MM.1S (cell line): ENCODE data around the gene LTO1.

ENCODE experiments used
- DNase-seq: peaks from one replicate; pipeline ENCODE4 v3.0.0-alpha.2; 2015
- H2AFZ ChIP-seq: fragments of 300-600 bp; sonication (generic); 2 replicates; pipeline ENCODE4 v1.6.0; 2016; ENCODE audit warnings: antibody characterized with exemption, low read length
- H3F3A ChIP-seq: fragments of 300-600 bp; sonication (generic); 2 replicates; pipeline ENCODE4 v1.6.1; 2016; ENCODE audit warnings: mild to moderate bottlenecking, antibody characterized with exemption, low read length, moderate library complexity, mixed read lengths; ENCODE audit not compliant: insufficient read depth
- H3K27ac ChIP-seq: fragments of 300-600 bp; sonication (generic); 2 replicates; pipeline ENCODE4 v1.5.1; 2016; ENCODE audit warnings: mild to moderate bottlenecking, low read length
- H3K27me3 ChIP-seq: fragments of 300-600 bp; sonication (generic); replicated peaks from 2 replicates; pipeline ENCODE4 v1.6.0; 2016; ENCODE audit warnings: low read length; ENCODE audit not compliant: insufficient read depth
- H3K36me3 ChIP-seq: fragments of 300-600 bp; sonication (generic); replicated peaks from 2 replicates; pipeline ENCODE4 v1.6.1; 2016; ENCODE audit warnings: mild to moderate bottlenecking, low read length, mixed read lengths; ENCODE audit not compliant: insufficient read depth
- H3K4me1 ChIP-seq: fragments of 300-600 bp; sonication (generic); 2 replicates; pipeline ENCODE4 v1.6.1; 2016; ENCODE audit warnings: low read length, mixed read lengths
- H3K4me2 ChIP-seq: fragments of 300-600 bp; sonication (generic); 2 replicates; pipeline ENCODE4 v1.6.0; 2016; ENCODE audit warnings: low read depth, low read length
- H3K4me3 ChIP-seq: fragments of 300-600 bp; sonication (generic); 2 replicates; pipeline ENCODE4 v1.5.1; 2016; ENCODE audit warnings: low read length, mixed read lengths
- H3K79me2 ChIP-seq: fragments of 300-600 bp; sonication (generic); 2 replicates; pipeline ENCODE4 v1.6.1; 2016; ENCODE audit warnings: mixed run types, low read length, mixed read lengths
- H3K9ac ChIP-seq: fragments of 300-600 bp; sonication (generic); 2 replicates; pipeline ENCODE4 v1.6.1; 2016; ENCODE audit warnings: low read length, mixed read lengths
- H3K9me2 ChIP-seq: fragments of 300-600 bp; sonication (generic); replicated peaks from 2 replicates; pipeline ENCODE4 v1.6.1; 2016; ENCODE audit warnings: mild to moderate bottlenecking, low read length, mixed read lengths; ENCODE audit not compliant: insufficient read depth
- H3K9me3 ChIP-seq: fragments of 300-600 bp; sonication (generic); replicated peaks from 2 replicates; pipeline ENCODE4 v1.6.1; 2016; ENCODE audit warnings: mild to moderate bottlenecking, low read length, mixed read lengths; ENCODE audit not compliant: insufficient read depth
- H4K20me1 ChIP-seq: fragments of 300-600 bp; sonication (generic); 2 replicates; pipeline ENCODE4 v1.6.1; 2016; ENCODE audit warnings: mild to moderate bottlenecking, low read length, moderate library complexity, mixed read lengths; ENCODE audit not compliant: insufficient read depth
- EZH2 ChIP-seq: fragments of 300-600 bp; sonication (generic); optimal IDR thresholded peaks from 2 replicates; pipeline ENCODE3; 2017; ENCODE audit warnings: low read depth, mild to moderate bottlenecking, antibody characterized with exemption, low read length, mixed read lengths
- EZH2phosphoT487 ChIP-seq: fragments of 300-600 bp; sonication (generic); IDR thresholded peaks from 2 replicates; pipeline ENCODE4 v1.6.1; 2018; ENCODE audit warnings: antibody characterized with exemption, low read length
- TF ChIP-seq, protein P1 (sequence below): fragments of 300-600 bp; sonication (generic); IDR thresholded peaks from 2 replicates; pipeline ENCODE4 v1.5.1; 2016; ENCODE audit warnings: antibody characterized with exemption, low read length, mixed read lengths

Gene LTO1

DNA sequence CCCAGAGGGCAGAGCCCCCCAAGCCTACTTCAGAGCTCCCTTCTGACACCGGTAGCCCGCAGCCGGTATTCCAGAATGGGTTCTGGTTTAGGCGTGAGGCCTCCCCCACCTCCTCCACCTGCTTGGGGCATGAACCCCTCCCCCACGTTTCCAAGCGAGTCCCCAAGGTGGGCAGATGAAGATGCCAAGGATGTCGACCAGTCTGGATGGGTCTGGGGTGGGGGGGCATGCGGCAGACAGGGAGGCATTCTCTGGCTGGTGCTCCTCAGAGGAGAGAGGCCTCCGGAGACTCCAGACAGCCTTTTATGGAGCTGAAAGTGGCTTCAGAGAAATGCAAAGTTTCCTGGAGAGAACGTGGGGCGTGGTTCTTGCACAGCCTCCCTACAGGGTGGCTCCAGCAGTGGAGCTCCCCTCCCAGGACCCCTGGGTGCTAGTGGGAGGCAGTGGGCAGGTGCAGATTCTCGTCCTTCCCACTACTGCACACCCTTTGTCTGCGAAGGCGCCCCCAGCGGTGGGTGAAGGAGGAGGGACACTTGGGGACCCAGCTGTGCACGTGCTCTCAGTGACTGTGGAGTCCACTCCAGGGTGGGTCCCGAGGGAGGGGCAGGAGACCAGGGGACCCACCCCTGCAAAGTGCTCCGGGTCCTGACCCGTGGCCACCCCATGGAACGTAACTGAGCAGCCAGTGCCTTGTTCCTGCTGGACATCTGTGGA is 30.0 kb downstream of the LTO1 start:
- Histone ChIP-seq H3K4me3 (no peak overlapping the region), H2AFZ (no peak overlapping the region), H3F3A (peaks cover 9% of the 10 kb centered on the region; the same call in 1 of the 2 replicates), H3K4me2 (no peak overlapping the region), H3K9me2 (no peaks in the 10 kb centered on the region), H4K20me1 (no peaks in the 10 kb centered on the region), H3K9me3 (no peaks in the 10 kb centered on the region), H3K79me2 (0 out of 2 replicates have a peak, but pooled peaks cover 3% of the 10 kb centered on the region), H3K4me1 (no peaks in the 10 kb centered on the region), H3K9ac (no peak overlapping the region), H3K27ac (no peak overlapping the region), H3K27me3 (peaks cover 12% of the 10 kb centered on the region), H3K36me3 (no peaks in the 10 kb centered on the region)
- no peak for DNase-seq
- no peak for TF ChIP-seq EZH2
- TF ChIP-seq, protein P1, sequence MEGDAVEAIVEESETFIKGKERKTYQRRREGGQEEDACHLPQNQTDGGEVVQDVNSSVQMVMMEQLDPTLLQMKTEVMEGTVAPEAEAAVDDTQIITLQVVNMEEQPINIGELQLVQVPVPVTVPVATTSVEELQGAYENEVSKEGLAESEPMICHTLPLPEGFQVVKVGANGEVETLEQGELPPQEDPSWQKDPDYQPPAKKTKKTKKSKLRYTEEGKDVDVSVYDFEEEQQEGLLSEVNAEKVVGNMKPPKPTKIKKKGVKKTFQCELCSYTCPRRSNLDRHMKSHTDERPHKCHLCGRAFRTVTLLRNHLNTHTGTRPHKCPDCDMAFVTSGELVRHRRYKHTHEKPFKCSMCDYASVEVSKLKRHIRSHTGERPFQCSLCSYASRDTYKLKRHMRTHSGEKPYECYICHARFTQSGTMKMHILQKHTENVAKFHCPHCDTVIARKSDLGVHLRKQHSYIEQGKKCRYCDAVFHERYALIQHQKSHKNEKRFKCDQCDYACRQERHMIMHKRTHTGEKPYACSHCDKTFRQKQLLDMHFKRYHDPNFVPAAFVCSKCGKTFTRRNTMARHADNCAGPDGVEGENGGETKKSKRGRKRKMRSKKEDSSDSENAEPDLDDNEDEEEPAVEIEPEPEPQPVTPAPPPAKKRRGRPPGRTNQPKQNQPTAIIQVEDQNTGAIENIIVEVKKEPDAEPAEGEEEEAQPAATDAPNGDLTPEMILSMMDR, result no peak
- no peak for TF ChIP-seq EZH2phosphoT487

DNA sequence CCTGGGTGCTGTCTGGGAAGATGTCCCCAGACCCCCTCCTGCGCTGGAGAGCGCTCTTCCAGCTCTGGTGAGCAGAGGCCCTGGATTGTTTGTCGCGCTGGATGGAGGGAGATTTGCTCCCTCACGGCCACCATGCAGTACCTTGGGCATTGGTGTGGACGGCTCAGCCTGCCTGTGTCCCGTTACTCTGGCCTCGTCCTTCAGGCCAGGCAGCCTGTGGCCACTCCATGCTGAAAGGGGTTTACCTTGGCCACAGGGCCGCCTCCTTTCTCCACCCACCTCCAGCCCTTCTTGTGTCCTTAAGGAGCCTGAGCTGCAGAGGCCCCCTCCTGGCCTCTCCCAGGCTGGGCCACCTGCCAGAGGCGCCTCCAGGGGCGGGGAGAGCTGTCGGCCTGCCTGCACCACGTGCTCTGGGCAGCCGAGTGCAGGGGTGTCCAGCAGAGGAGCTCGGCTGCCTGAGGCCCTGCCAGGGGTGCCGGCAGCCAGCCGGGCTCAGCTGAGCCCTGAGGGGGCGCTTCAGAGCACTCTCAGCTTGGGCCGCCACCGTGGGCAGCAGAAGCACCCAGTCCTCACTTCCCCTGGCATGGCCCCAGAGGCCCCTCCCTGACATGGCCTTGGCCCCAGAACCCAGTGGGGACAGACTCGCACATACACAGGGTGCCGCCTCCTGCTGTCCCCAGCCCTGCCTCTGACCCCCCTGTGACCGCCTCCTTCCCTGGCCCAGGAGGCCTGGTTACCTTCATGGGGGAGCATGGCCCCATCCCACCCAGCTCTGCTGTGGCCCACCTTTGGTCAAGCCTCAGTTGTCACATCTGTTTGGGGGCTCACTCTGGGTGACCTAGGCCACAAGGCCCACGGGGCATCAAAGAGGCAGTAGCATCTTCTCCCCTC is 30.8 kb downstream of the LTO1 start:
- no peaks in the 10 kb centered on the region for H4K20me1 ChIP-seq
- H2AFZ ChIP-seq, result no peak overlapping the region
- no peak overlapping the region for H3K4me3 ChIP-seq
- no peak overlapping the region for H3K4me2 ChIP-seq
- no peaks in the 10 kb centered on the region for H3K9me2 ChIP-seq
- H3K27me3 ChIP-seq, result peaks cover 20% of the 10 kb centered on the region
- H3K27ac ChIP-seq, result no peak overlapping the region
- H3K4me1 ChIP-seq, result peaks cover 1% of the 10 kb centered on the region; the same call in 1 of the 2 replicates
- peaks cover 10% of the 10 kb centered on the region; the same call in 1 of the 2 replicates for H3F3A ChIP-seq
- no peak overlapping the region for H3K9ac ChIP-seq
- no peak for DNase-seq
- no peaks in the 10 kb centered on the region for H3K36me3 ChIP-seq
- H3K79me2 ChIP-seq, result 0 out of 2 replicates have a peak, but pooled peaks cover 3% of the 10 kb centered on the region
- TF ChIP-seq, protein P1, result no peak
- TF ChIP-seq EZH2 (no peak), EZH2phosphoT487 (no peak)
- H3K9me3 ChIP-seq, result no peaks in the 10 kb centered on the region

DNA sequence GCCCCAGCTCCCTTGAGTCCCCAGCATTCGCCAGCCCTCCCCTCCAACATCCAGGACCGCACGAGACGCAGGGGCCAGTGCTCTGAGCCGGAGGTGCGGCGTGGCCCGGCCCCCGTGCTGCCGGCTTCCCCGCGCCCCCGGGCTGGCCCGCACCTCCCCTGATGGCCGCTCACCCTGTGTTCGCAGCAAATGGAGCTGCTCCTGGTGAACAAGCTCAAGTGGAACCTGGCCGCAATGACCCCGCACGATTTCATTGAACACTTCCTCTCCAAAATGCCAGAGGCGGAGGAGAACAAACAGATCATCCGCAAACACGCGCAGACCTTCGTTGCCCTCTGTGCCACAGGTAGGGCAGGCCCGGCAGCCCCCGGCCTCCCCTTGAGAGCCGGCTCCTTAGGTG is 31.5 kb downstream of the LTO1 start:
- TF ChIP-seq EZH2 (no peak), EZH2phosphoT487 (no peak)
- TF ChIP-seq, protein P1, result no peak
- Histone ChIP-seq H3K79me2 (0 out of 2 replicates have a peak, but pooled peaks cover 3% of the 10 kb centered on the region), H3K9ac (no peak overlapping the region), H3K9me2 (no peaks in the 10 kb centered on the region), H3F3A (peaks cover 11% of the 10 kb centered on the region; the same call in 1 of the 2 replicates), H4K20me1 (no peaks in the 10 kb centered on the region), H3K36me3 (no peaks in the 10 kb centered on the region), H3K4me1 (peaks cover 5% of the 10 kb centered on the region; the same call in 1 of the 2 replicates), H3K27me3 (peaks cover 26% of the 10 kb centered on the region), H3K4me2 (peak overlapping the region; percentile 93; the same call in 1 of the 2 replicates), H2AFZ (no peak overlapping the region), H3K4me3 (no peak overlapping the region), H3K27ac (no peak overlapping the region), H3K9me3 (no peaks in the 10 kb centered on the region)
- DNase-seq, result no peak
